ENCODE measurements around the gene CDK11B.

- no peak for TF ChIP-seq POLR2AphosphoS5 (IDR thresholded peaks at IDR 0.05; ENCODE audit: low read depth)
- TF ChIP-seq CTCF (IDR thresholded peaks at IDR 0.05; ENCODE audit: insufficient read depth, low read length), result no peak
- no peak for TF ChIP-seq GABPA (IDR thresholded peaks at IDR 0.05; ENCODE audit: low read depth)
- no peak for TF ChIP-seq SPI1 (IDR thresholded peaks at IDR 0.05; ENCODE audit: borderline replicate concordance, low read depth)
Measured at GRCh38 chr1:1603671-1604373, 55.0 kb downstream of the CDK11B start.

Measured in HL-60 (cell line).